ENCODE measurements around the gene PPP1R16B.

GRCh38 chr20:38926142-38926933 lies 120.8 kb downstream of the PPP1R16B start, which contains the start of gene FAM83D:
- TF ChIP-seq, protein P1, sequence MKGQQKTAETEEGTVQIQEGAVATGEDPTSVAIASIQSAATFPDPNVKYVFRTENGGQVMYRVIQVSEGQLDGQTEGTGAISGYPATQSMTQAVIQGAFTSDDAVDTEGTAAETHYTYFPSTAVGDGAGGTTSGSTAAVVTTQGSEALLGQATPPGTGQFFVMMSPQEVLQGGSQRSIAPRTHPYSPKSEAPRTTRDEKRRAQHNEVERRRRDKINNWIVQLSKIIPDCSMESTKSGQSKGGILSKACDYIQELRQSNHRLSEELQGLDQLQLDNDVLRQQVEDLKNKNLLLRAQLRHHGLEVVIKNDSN (IDR thresholded peaks at IDR 0.05; ENCODE audit: borderline replicate concordance, extremely low read length, insufficient read depth, low read depth, low read length) = no peak
- TF ChIP-seq NR2C1 (IDR thresholded peaks at IDR 0.05) (no peak), POLR2AphosphoS5 (IDR thresholded peaks at IDR 0.05; ENCODE audit: low read length) (peak; percentile 96), POLR2A (IDR thresholded peaks at IDR 0.05; ENCODE audit: low read depth, low read length) (peak; percentile 99), SMC3 (IDR thresholded peaks at IDR 0.05; ENCODE audit: borderline replicate concordance, low read length) (no peak; the same call in none of the 2 replicates), BACH1 (IDR thresholded peaks at IDR 0.05; ENCODE audit: borderline replicate concordance) (0 out of 2 replicates have a peak, but pooled peaks have one; percentile 32)
- TF ChIP-seq, protein P2, sequence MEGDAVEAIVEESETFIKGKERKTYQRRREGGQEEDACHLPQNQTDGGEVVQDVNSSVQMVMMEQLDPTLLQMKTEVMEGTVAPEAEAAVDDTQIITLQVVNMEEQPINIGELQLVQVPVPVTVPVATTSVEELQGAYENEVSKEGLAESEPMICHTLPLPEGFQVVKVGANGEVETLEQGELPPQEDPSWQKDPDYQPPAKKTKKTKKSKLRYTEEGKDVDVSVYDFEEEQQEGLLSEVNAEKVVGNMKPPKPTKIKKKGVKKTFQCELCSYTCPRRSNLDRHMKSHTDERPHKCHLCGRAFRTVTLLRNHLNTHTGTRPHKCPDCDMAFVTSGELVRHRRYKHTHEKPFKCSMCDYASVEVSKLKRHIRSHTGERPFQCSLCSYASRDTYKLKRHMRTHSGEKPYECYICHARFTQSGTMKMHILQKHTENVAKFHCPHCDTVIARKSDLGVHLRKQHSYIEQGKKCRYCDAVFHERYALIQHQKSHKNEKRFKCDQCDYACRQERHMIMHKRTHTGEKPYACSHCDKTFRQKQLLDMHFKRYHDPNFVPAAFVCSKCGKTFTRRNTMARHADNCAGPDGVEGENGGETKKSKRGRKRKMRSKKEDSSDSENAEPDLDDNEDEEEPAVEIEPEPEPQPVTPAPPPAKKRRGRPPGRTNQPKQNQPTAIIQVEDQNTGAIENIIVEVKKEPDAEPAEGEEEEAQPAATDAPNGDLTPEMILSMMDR (IDR thresholded peaks at IDR 0.05 in 2 of 3, conservative IDR thresholded peaks at IDR 0.05 in 1 of 3; ENCODE audit: control insufficient read depth in 2 of 3, extremely low read depth in 1 of 3, insufficient read depth in 1 of 3, low read depth in 3 of 3, low read length in 3 of 3) = no peak; a peak in 2 of 6 replicates

Measured in GM12878 (cell line).